Activated T-cell treated with anti-CD3 and anti-CD28 coated beads, Interleukin-2, amount 50 U/mL, for 72 hours (primary cell): ENCODE data around the gene CD84. TPM values are rescaled to one million over a fixed set of nuclear protein-coding genes. Genes with fewer than 3 reads are reported as not detected.
"Not testable (repeated sequence)": the region's sequence is repeated elsewhere in the genome, so short reads cannot be mapped to it uniquely, and the experiment has no call there.

Experiments
- ATAC-seq, 2 donors: fragments of 150-1000 bp; cut with Tn5 transposase; replicated peaks in 1 of 2; 2 replicates each; pipeline ENCODE4 v1.10.0; 2021; ENCODE audit warnings: moderate library complexity in 2 of 2, mild to moderate bottlenecking in 1 of 2
- DNase-seq, 2 donors: peaks; one replicate each; pipeline ENCODE4 v3.0.0; 2021 to 2022; ENCODE audit warnings: mixed read lengths in 1 of 2
- H3K27ac Mint-ChIP-seq: one replicate; pipeline ENCODE4 v1.8.0; 2022; ENCODE audit warnings: mild to moderate bottlenecking, moderate library complexity, mixed read lengths
- H3K27me3 Mint-ChIP-seq: one replicate; pipeline ENCODE4 v1.8.0; 2022; ENCODE audit warnings: low read depth, mixed read lengths
- H3K36me3 Mint-ChIP-seq, 2 donors: one replicate each; pipeline ENCODE4 v1.8.0; 2022; ENCODE audit warnings: mixed read lengths in 2 of 2, mild to moderate bottlenecking in 1 of 2; ENCODE audit not compliant: insufficient read depth in 2 of 2
- H3K4me1 Mint-ChIP-seq: one replicate; pipeline ENCODE4 v1.8.0; 2022; ENCODE audit warnings: low read depth, mixed read lengths
- H3K4me3 Mint-ChIP-seq, 2 donors: one replicate each; pipeline ENCODE4 v1.8.0; 2022; ENCODE audit warnings: mild to moderate bottlenecking in 2 of 2, mixed read lengths in 2 of 2, moderate library complexity in 2 of 2
- H3K9me3 Mint-ChIP-seq, 2 donors: one replicate each; pipeline ENCODE4 v1.8.0; 2022; ENCODE audit warnings: mixed read lengths in 2 of 2
- total RNA-seq, 2 donors: library from RNA; stranded (reverse); gene quantifications; one replicate each; pipeline ENCODE4 v1.2.3, GENCODE V29; 2022

CD84 gene
- total RNA-seq, 2 donors from 2014 or later: 10.2 to 16.0 TPM

DNA sequence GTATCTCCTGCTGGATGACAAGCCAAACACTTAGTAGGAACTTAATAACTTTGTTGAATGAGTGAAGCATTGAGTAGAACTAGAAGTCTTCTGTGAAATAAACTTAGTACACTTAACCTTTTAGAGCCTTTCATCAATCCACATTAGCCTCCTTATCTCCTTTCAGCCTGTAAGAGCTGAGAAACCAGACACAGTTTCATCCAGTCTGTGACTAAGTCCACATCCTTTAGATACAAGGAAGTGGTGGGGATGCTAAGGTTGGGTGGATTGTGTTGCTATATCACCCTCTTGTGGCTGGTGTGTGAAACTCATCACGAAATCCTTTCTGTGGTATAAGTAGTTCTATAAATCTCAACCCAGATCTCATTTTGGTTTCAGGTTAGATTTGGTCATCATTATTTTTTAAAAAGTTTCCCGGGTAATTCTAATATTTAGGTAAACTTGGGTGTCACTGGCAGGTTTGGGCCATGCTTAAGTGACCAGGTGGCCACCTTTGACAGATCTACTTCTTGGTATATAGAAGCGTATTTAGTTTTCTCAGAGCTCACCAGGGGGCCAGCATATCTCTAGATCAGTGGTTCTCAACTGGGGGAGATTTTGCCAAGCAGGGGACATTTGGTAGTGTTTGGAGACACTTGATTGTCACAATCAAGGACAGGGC is 27.8 kb upstream of the CD84 start:
- Mint-ChIP-seq H3K36me3 (peaks cover 21 to 31% of the 10 kb centered on the region in 2 donors), H3K9me3 (peaks cover 4 to 7% of the 10 kb centered on the region in 2 donors), H3K4me1 (peaks cover 59% of the 10 kb centered on the region), H3K4me3 (peak overlapping the region; percentile 52 to 65), H3K27me3 (no peaks in the 10 kb centered on the region), H3K27ac (peak overlapping the region; percentile 88)
- ATAC-seq: peak; percentile 90 to 92
- DNase-seq: peak; percentile 60 to 70

DNA sequence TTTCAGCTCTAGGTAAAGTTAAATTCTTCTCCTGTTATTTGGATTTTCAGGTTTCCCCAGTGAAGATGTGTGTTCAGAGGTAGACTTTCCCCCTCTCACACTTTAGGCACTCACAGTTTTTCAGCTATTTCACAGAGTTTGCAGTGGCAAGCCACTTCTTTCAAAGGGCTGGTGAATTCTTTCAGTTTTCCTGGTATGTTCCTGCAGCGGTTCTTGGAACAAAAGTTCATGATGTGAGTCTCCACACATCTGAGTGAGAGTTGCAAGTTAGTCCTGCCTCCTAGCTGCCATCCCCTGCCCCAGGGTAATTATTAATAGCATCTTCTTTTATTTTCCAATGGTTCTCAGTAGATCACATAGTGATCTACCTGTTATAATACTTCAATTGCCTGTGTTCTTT is 27.3 kb upstream of the CD84 start:
- Mint-ChIP-seq H3K4me1 (peaks cover 58% of the 10 kb centered on the region), H3K9me3 (peaks cover 7 to 9% of the 10 kb centered on the region in 2 donors), H3K4me3 (peak overlapping the region; percentile 52 to 65), H3K36me3 (peaks cover 26 to 36% of the 10 kb centered on the region in 2 donors), H3K27me3 (no peaks in the 10 kb centered on the region), H3K27ac (peak overlapping the region; percentile 88)
- no peak for DNase-seq
- ATAC-seq: no peak

DNA sequence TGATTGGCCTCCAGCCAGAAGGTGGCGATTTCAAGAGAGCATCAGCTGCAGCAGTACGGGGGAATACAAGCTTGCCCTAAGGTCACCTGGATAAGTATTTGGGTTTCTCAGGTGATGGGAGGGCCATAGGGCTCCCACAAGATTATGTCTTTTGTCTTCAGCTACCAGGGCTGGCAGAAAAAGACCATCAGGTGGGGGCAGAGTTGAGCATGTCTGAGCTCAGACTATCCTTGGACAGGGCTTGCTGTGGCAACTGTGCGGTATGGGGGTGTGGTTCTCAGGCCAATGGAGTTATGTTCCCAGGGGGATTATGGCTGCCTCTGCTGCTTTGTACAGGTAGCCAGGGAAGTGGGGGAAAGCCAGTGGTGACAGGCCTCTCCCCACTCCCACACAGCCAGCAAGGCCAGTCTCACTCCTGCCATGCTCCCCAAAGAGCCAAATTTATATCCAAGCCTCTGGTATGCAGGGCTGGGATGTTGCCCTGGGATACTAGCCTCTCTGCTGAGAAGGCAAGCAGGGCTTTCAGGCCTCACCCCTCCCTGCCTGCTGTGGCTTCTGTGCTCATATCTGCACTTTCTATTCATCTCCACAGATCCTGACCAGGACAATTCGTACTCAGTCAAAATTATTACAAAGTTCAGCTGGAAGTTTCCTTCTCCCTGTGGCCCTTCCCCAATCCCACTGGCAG is 26.6 kb upstream of the CD84 start:
- no peak for DNase-seq
- Mint-ChIP-seq H3K4me1 (peaks cover 53% of the 10 kb centered on the region), H3K4me3 (peak overlapping the region; percentile 3 to 65), H3K9me3 (peaks cover 12 to 15% of the 10 kb centered on the region in 2 donors), H3K27ac (peak overlapping the region; percentile 56), H3K27me3 (no peaks in the 10 kb centered on the region), H3K36me3 (peaks cover 26 to 37% of the 10 kb centered on the region in 2 donors)
- no peak for ATAC-seq

DNA sequence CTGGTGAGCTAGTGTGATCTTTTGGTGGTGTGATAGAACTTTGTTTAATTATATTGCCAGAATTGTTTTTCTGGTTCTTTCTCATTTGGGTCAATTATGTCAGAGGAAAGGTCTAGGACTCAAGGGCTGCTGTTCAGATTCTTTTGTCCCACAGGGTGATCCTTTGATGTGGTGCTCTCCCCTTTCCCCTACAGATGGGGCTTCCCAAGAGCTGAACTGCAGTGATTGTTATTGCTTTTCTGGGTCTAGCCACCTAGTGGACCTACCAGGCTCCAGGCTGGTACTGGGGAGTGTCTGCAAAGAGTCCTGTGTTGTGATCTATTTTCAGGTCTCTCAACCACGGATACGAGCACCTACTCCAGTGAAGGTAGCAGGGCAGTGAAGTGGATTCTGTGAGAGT is 25.9 kb upstream of the CD84 start:
- Mint-ChIP-seq H3K9me3 (peaks cover 12 to 15% of the 10 kb centered on the region in 2 donors), H3K4me1 (peaks cover 47% of the 10 kb centered on the region), H3K27me3 (no peaks in the 10 kb centered on the region), H3K27ac (peak overlapping the region; percentile 56), H3K36me3 (peaks cover 27 to 40% of the 10 kb centered on the region in 2 donors), H3K4me3 (peak overlapping the region in 1 of 2 donors; percentile 2)
- DNase-seq (no peak), ATAC-seq (no peak)

DNA sequence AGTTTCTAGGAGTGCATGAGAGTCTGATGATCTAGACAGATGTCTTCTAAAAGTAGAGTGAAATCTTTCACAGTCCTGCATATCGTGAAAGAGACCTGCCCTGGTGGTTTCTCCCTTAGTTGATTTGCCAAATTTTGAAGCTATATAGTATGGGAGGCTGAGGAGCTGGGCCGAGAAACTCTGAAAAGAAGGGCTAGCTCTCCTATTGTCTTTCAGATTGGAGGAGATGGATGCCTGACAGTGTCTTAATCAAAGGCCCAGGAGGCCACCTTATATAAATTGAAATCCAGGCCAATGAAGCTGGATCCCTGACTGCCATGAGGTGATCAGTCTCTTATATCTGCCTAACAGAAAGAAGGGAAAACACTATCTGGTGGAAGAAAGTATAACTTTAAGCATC is 18.4 kb upstream of the CD84 start:
- H3K27ac Mint-ChIP-seq: no peak overlapping the region
- DNase-seq: no peak
- no peak for ATAC-seq
- H3K4me1 Mint-ChIP-seq: no peaks in the 10 kb centered on the region
- H3K4me3 Mint-ChIP-seq: no peak overlapping the region
- peaks cover 19 to 31% of the 10 kb centered on the region in 2 donors for H3K36me3 Mint-ChIP-seq
- no peaks in the 10 kb centered on the region for H3K27me3 Mint-ChIP-seq
- H3K9me3 Mint-ChIP-seq: peaks cover 17 to 18% of the 10 kb centered on the region in 2 donors

DNA sequence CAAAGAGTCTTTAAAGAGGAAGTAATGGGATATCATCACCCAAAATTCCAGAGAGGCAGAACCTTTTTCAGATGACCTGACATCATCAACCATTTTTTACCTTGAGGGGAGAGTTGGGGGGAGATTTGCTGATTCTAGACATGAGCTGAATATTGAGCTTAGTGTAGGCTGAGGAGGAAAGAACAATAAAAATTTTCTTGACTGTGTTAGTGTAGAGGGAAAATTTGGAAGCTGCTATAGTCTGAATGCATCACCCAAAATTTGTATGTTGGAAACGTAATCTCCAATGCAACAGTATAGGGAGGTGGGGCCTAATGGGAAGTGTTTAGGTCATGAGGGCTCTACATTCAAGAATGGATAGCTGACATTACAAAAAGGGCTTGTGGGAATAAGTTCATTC is 17.8 kb upstream of the CD84 start:
- DNase-seq (no peak), ATAC-seq (no peak)
- Mint-ChIP-seq H3K9me3 (peaks cover 21% of the 10 kb centered on the region in 2 donors), H3K27ac (no peak overlapping the region), H3K4me3 (no peak overlapping the region), H3K4me1 (no peaks in the 10 kb centered on the region), H3K27me3 (no peaks in the 10 kb centered on the region), H3K36me3 (peaks cover 16 to 26% of the 10 kb centered on the region in 2 donors)

DNA sequence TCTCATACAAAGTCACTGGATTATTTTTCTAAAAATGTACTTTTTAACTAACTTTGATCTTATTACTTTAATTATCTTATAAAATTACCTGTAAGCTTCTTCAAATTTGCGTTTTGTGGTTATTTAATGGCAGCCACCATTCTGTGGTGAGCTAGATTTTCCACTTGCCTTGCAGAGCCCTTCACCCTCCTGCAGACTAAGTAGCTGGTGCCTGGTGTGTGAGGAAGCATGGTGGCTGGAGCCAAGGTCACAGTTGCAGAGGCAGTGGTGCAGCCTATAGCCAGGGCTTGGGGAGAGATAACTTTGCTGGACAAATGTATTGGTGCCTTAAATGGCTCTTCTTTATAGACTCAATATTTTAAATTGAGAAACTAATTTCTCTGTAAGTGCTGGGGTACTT is 11.2 kb upstream of the CD84 start:
- H3K4me1 Mint-ChIP-seq: peaks cover 9% of the 10 kb centered on the region
- no peaks in the 10 kb centered on the region for H3K27me3 Mint-ChIP-seq
- DNase-seq: no peak
- H3K27ac Mint-ChIP-seq: no peak overlapping the region
- H3K9me3 Mint-ChIP-seq: peaks cover 11 to 13% of the 10 kb centered on the region in 2 donors
- no peak overlapping the region for H3K4me3 Mint-ChIP-seq
- no peak for ATAC-seq
- H3K36me3 Mint-ChIP-seq: peaks cover 4 to 11% of the 10 kb centered on the region in 2 donors

DNA sequence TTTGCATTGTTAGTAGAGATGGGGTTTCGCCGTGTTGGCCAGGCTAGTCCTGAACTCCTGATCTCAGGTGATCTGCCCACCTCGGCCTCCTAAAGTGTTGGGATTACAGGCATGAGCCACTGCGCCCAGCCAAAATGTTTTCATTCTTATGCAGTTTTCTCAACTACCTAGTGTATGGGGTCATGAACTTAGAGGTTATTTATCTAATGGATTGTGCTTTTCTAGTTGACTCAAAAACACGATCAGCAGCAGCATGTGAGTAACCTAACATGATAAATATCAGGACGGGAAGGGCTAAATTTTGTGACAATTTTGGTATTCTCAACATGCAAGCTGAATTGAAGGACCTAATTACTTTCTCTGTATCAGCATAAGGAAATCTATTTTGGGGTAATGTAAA is 9.2 kb upstream of the CD84 start:
- DNase-seq: no peak
- peaks cover 25% of the 10 kb centered on the region for H3K4me1 Mint-ChIP-seq
- H3K27me3 Mint-ChIP-seq: no peaks in the 10 kb centered on the region
- H3K4me3 Mint-ChIP-seq: no peak overlapping the region
- H3K36me3 Mint-ChIP-seq: peaks cover 6 to 12% of the 10 kb centered on the region in 2 donors
- no peak overlapping the region for H3K27ac Mint-ChIP-seq
- no peak for ATAC-seq
- peaks cover 5 to 8% of the 10 kb centered on the region in 2 donors for H3K9me3 Mint-ChIP-seq

DNA sequence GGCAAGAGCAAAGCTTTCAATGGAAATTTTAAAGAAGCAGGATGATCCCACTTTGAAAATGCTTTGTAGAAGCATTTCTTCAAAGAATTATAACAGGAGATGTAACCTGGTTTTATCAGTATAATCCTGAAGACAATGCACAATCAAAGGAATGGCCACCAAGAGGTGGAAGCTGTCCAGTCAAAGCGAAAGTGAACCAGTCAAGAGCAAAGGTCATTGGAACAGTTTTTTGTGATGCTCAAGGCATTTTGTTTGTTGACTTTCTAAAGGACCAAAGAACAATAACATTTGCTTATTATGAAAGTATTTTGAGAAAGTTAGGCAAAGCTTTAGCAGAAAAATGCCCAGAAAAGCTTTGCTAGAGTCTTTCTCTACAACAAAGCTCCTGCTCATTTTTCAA is 5.5 kb upstream of the CD84 start:
- Mint-ChIP-seq H3K4me1 (peaks cover 34% of the 10 kb centered on the region), H3K9me3 (peaks cover 4 to 6% of the 10 kb centered on the region in 2 donors), H3K27ac (peak overlapping the region; percentile 66), H3K27me3 (no peaks in the 10 kb centered on the region), H3K4me3 (peak overlapping the region; percentile 28 to 77), H3K36me3 (peaks cover 13 to 17% of the 10 kb centered on the region in 2 donors)
- no peak for ATAC-seq
- DNase-seq: no peak

DNA sequence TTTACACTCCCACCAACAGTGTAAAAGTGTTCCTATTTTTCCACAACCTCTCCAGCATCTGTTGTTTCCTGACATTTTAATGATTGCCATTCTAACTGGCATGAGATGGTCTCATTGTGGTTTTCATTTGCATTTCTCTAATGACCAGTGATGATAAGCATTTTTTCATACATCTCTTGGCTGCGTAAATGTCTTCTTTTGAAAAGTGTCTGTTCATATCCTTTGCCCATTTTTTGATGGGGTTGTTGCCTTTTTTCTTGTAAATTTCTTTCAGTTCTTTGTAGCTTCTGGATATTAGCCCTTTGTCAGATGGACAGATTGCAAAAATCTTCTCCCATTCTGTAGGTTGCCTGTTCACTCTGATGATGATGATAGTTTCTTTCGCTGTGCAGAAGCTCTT is 3.7 kb upstream of the CD84 start:
- peak overlapping the region; percentile 20 for H3K27ac Mint-ChIP-seq
- not testable (repeated sequence) for H3K9me3 Mint-ChIP-seq, H3K4me3 Mint-ChIP-seq, DNase-seq, ATAC-seq, H3K27me3 Mint-ChIP-seq
- peaks cover 49% of the 10 kb centered on the region for H3K4me1 Mint-ChIP-seq
- peaks cover 13 to 17% of the 10 kb centered on the region in 2 donors for H3K36me3 Mint-ChIP-seq

DNA sequence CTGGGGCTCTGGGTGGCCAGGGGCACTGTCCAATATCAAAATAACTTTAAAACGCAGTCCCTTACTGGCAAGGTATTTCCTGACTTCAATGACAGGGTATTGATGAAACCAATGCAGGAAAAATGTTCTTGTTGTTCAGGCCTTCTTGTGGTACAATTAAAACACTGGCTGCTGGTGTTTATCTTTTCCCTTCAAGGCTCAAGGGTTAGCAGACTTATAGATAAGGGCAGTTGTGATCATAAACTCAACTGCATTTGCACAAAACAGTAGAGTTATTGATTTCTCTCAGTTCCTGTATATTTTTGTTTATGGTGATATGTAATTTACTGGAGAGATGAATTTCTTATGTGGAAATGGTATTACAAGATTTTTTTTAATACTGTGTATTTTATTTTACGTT is 2.7 kb upstream of the CD84 start:
- Mint-ChIP-seq H3K4me1 (peaks cover 59% of the 10 kb centered on the region), H3K27ac (peak overlapping the region; percentile 75)

DNA sequence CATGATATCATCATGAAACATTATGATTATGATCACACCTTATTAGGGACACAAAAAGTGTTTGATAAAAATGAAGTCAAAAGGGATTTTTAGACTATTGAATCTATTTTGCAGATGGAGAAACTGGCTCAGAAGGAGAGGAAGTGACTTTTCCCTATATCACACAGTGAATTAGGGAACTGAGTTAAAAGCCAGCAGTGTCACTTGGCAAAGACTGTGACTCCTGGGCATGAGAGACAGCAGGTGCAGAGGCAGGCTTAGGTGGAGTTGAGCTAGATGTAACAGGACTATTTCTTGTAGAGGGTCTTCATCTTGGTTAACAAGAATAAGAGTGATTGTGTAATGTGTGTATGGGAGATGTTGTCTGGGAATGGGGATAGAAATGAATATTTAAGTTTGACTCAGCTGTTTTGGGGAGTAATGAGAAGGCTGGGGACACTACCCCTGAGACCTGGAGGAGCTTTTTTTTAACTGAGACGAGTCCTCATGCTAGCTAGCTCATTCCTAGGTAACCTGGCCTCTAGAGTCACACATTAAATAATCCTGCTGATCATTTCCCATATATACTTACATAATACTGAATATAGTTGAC is 1.0 kb upstream of the CD84 start:
- Mint-ChIP-seq H3K9me3 (peaks cover 4 to 6% of the 10 kb centered on the region in 2 donors), H3K27ac (peak overlapping the region; percentile 75), H3K4me1 (peaks cover 69% of the 10 kb centered on the region), H3K27me3 (no peaks in the 10 kb centered on the region), H3K4me3 (peak overlapping the region; percentile 5 to 67), H3K36me3 (peaks cover 13 to 17% of the 10 kb centered on the region in 2 donors)
- ATAC-seq (no peak), DNase-seq (no peak)

More for the DNA sequence above, 2.7 kb upstream of the CD84 start:
- DNase-seq (no peak), ATAC-seq (no peak)
- H3K36me3 Mint-ChIP-seq: peaks cover 13 to 17% of the 10 kb centered on the region in 2 donors
- peaks cover 4 to 6% of the 10 kb centered on the region in 2 donors for H3K9me3 Mint-ChIP-seq
- no peaks in the 10 kb centered on the region for H3K27me3 Mint-ChIP-seq
- peak overlapping the region in 1 of 2 donors; percentile 67 for H3K4me3 Mint-ChIP-seq

DNA sequence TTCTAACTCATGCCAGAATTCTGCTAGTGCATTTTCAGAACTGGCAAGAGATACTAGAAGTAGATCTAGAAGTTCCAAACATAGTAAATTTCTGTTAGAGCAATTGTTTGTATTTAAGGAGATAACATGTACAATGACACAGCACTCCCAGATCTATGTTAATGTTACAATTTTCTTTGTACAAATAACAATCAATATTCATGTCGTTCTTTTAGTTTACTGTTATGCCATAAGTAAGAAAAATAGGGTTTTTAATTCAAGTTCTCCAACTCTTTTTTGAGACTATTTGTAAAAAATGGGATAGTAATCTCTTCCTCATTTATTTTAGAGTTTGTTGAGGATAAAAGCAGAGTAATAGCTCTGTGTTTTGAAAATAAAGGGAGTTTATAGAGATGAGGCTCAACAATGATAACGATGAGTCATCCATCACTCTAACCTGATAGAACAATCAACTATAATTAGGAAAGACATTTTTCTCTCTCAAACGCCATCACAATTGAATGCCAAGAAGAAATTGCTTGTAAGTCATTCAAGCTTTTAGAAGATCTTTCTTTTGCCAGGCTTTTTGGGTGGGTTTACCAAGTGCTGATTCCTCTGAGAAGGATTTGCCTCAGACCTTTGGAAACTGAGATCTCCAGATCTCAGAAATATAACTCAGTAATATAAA is 638 bp downstream of the CD84 start:
- DNase-seq (no peak), ATAC-seq (no peak)
- H3K4me1 Mint-ChIP-seq: peaks cover 71% of the 10 kb centered on the region
- no peaks in the 10 kb centered on the region for H3K27me3 Mint-ChIP-seq
- peak overlapping the region; percentile 81 to 99 for H3K4me3 Mint-ChIP-seq
- H3K36me3 Mint-ChIP-seq: peaks cover 9% of the 10 kb centered on the region in 2 donors
- peaks cover 2 to 4% of the 10 kb centered on the region in 2 donors for H3K9me3 Mint-ChIP-seq
- peak overlapping the region; percentile 99 for H3K27ac Mint-ChIP-seq
